CD4-positive, alpha-beta T cell (primary cell): Measurements from ENCODE around the gene ASCC3. TPM values are rescaled to one million over a fixed set of nuclear protein-coding genes. Genes with fewer than 3 reads are reported as not detected.

Experiments used
- ATAC-seq: fragments of 200-7000 bp; cut with Tn5 transposase; one replicate; pipeline ENCODE4 v1.10.0; 2022; ENCODE audit warnings: mild to moderate bottlenecking; ENCODE audit not compliant: poor library complexity
- CTCF ChIA-PET: fragments of 350-600 bp; sonication (Branson Sonifier 250); formaldehyde crosslinking; loops from one replicate; lab custom pipeline; 2021; ENCODE audit warnings: antibody characterized with exemption, inconsistent platforms; lab: Charles Lee
- POLR2A ChIA-PET: fragments of 350-600 bp; sonication (Branson Sonifier 250); formaldehyde crosslinking; loops from one replicate; lab custom pipeline; 2021; ENCODE audit warnings: antibody characterized with exemption, inconsistent platforms; lab: Charles Lee
- DNase-seq, 14 experiments: peaks; one replicate each; pipeline ENCODE4 v3.0.0-alpha.2; 2013 to 2020; ENCODE audit warnings: mixed read lengths in 2 of 14
- H3K27ac ChIP-seq, 2 donors: one replicate each; pipeline versions ENCODE4 v1.5.1 to v1.7.0; 2013; ENCODE audit warnings: low read length in 2 of 2, low read depth in 1 of 2, mild to moderate bottlenecking in 1 of 2
- H3K27me3 ChIP-seq, 2 experiments: 1 replicate in 1 of 2; 2 replicates in 1 of 2; pipeline versions ENCODE4 v1.6.1 to v1.7.0; 2013; ENCODE audit warnings: low read length in 2 of 2, control low read depth in 1 of 2, mild to moderate bottlenecking in 1 of 2, moderate library complexity in 1 of 2; ENCODE audit not compliant: insufficient read depth in 2 of 2, control insufficient read depth in 1 of 2
- H3K36me3 ChIP-seq: one replicate; pipeline ENCODE4 v1.6.1; 2013; ENCODE audit warnings: low read length, control low read depth; ENCODE audit not compliant: insufficient read depth
- H3K4me1 ChIP-seq: one replicate; pipeline ENCODE4 v1.6.1; 2013; ENCODE audit warnings: low read length, control low read depth; ENCODE audit not compliant: insufficient read depth
- H3K4me3 ChIP-seq: one replicate; pipeline ENCODE4 v1.5.1; 2013; ENCODE audit warnings: mild to moderate bottlenecking, low read length, moderate library complexity
- H3K9me3 ChIP-seq, 2 experiments: 1 replicate in 1 of 2; 2 replicates in 1 of 2; pipeline versions ENCODE4 v1.6.1 to v1.7.0; 2013; ENCODE audit warnings: low read length in 2 of 2, mild to moderate bottlenecking in 2 of 2, control low read depth in 1 of 2, moderate library complexity in 1 of 2; ENCODE audit not compliant: control insufficient read depth in 1 of 2, insufficient read depth in 1 of 2
- H3K27ac Mint-ChIP-seq: one replicate; pipeline ENCODE4 v1.8.0; 2020; ENCODE audit warnings: mixed read lengths
- H3K27me3 Mint-ChIP-seq: one replicate; pipeline ENCODE4 v1.8.0; 2021; ENCODE audit warnings: mixed read lengths
- H3K36me3 Mint-ChIP-seq: one replicate; pipeline ENCODE4 v1.8.0; 2021; ENCODE audit warnings: low read depth, mixed read lengths
- H3K4me1 Mint-ChIP-seq: one replicate; pipeline ENCODE4 v1.8.0; 2021; ENCODE audit warnings: low read depth, mixed read lengths
- H3K4me3 Mint-ChIP-seq: one replicate; pipeline ENCODE4 v1.8.0; 2020; ENCODE audit warnings: mild to moderate bottlenecking, mixed read lengths
- H3K9me3 Mint-ChIP-seq: one replicate; pipeline ENCODE4 v1.8.0; 2020; ENCODE audit warnings: mixed read lengths
- CTCF ChIP-seq: fragments of 200-600 bp; IDR thresholded peaks from one replicate; pipeline ENCODE4 v1.8.0; 2022; ENCODE audit warnings: antibody characterized with exemption, mild to moderate bottlenecking
- intact Hi-C, 2 experiments: fragments of 100-400 bp; cut with DNase I in 1 of 2; cut with micrococcal nuclease in 1 of 2; formaldehyde crosslinking; loops; one replicate each; pipeline versions ENCODE4 v1.15.1 to v1.9.0; 2023 to 2025; cut with DNase I, micrococcal nuclease
- total RNA-seq, 174 experiments: library from RNA in 2 of 174; stranded (reverse) in 2 of 174; gene quantifications; one replicate each; pipeline ENCODE4 v1.2.3 and lab custom pipeline; 2021 to 2026

ASCC3 gene
- total RNA-seq, 2 experiments from 2014 or later, result 28.9 to 30.4 TPM

GRCh38 chr6:100879317-100879716 lies 1.8 kb downstream of the ASCC3 start:
- peak overlapping the region; percentile 98 for H3K27ac Mint-ChIP-seq
- Histone ChIP-seq H3K4me1 (peaks cover 17% of the 10 kb centered on the region), H3K36me3 (no peaks in the 10 kb centered on the region), H3K4me3 (no peak overlapping the region), H3K9me3 (no peaks in the 10 kb centered on the region), H3K27me3 (peaks cover 0 to 2% of the 10 kb centered on the region in 2 experiments), H3K27ac (no peak overlapping the region)
- DNase-seq, result no peak
- intact Hi-C loops, result loop anchor here in 1 of 2 experiments (10.0 kb wide), 1 partner anchor 1935 kb away; the partner anchor contains the start of gene FBXL4
- peak overlapping the region; percentile 78 for H3K4me3 Mint-ChIP-seq
- TF ChIP-seq CTCF, result no peak
- POLR2A ChIA-PET, result no interaction called here
- ATAC-seq, result no peak
- CTCF ChIA-PET, result no interaction called here
- H3K4me1 Mint-ChIP-seq, result peaks cover 77% of the 10 kb centered on the region
- no peaks in the 10 kb centered on the region for H3K27me3 Mint-ChIP-seq
- peaks cover 31% of the 10 kb centered on the region for H3K36me3 Mint-ChIP-seq
- no peaks in the 10 kb centered on the region for H3K9me3 Mint-ChIP-seq

GRCh38 chr6:100877851-100878250 lies 3.3 kb downstream of the ASCC3 start:
- H3K9me3 ChIP-seq, result no peaks in the 10 kb centered on the region
- CTCF ChIA-PET, result no interaction called here
- peaks cover 45% of the 10 kb centered on the region for H3K36me3 Mint-ChIP-seq
- no peaks in the 10 kb centered on the region for H3K27me3 Mint-ChIP-seq
- no peak overlapping the region for H3K27ac Mint-ChIP-seq
- POLR2A ChIA-PET, result interaction anchor here (1.3 kb wide), 1 partner anchor 9 kb away, joined by 3 read pairs; no protein-coding TSS in a partner anchor
- ATAC-seq (no peak), DNase-seq (no peak)
- no peak for TF ChIP-seq CTCF
- no peaks in the 10 kb centered on the region for H3K9me3 Mint-ChIP-seq
- no peak overlapping the region for H3K27ac ChIP-seq
- H3K4me1 ChIP-seq, result peaks cover 17% of the 10 kb centered on the region
- intact Hi-C loops, result loop anchor here in 1 of 2 experiments (10.0 kb wide), 1 partner anchor 1933 kb away; the partner anchor contains the start of gene FBXL4
- H3K4me3 ChIP-seq, result no peak overlapping the region
- no peaks in the 10 kb centered on the region for H3K36me3 ChIP-seq
- H3K4me1 Mint-ChIP-seq, result peaks cover 90% of the 10 kb centered on the region
- no peaks in the 10 kb centered on the region for H3K27me3 ChIP-seq
- peak overlapping the region; percentile 35 for H3K4me3 Mint-ChIP-seq

- Histone ChIP-seq H3K36me3 (peaks cover 7% of the 10 kb centered on the region), H3K27me3 (no peaks in the 10 kb centered on the region), H3K9me3 (no peaks in the 10 kb centered on the region), H3K4me1 (peaks cover 14% of the 10 kb centered on the region), H3K27ac (no peak overlapping the region), H3K4me3 (no peak overlapping the region)
- peak overlapping the region; percentile 3 for H3K4me3 Mint-ChIP-seq
- POLR2A ChIA-PET, result no interaction called here
- H3K36me3 Mint-ChIP-seq, result peaks cover 55% of the 10 kb centered on the region
- H3K4me1 Mint-ChIP-seq, result peaks cover 91% of the 10 kb centered on the region
- CTCF ChIA-PET, result no interaction called here
- DNase-seq (no peak), ATAC-seq (no peak)
- no peaks in the 10 kb centered on the region for H3K9me3 Mint-ChIP-seq
- no peaks in the 10 kb centered on the region for H3K27me3 Mint-ChIP-seq
- intact Hi-C loops, result loop anchor here in 1 of 2 experiments (10.0 kb wide), 1 partner anchor 1931 kb away; the partner anchor contains the start of gene FBXL4
- TF ChIP-seq CTCF, result no peak
- H3K27ac Mint-ChIP-seq, result no peak overlapping the region
Observed at GRCh38 chr6:100876251-100876650, 4.9 kb downstream of the ASCC3 start.
